Breast epithelium (tissue), 4 donors: ENCODE data around the gene PINLYP. TPM values are rescaled to one million over a fixed set of nuclear protein-coding genes. Genes with fewer than 3 reads are reported as not detected.

Experiments used
- DNase-seq, 2 donors: peaks; one replicate each; pipeline ENCODE4 v3.0.0-alpha.2; 2019; ENCODE audit warnings: low spot score in 2 of 2
- H3K27ac ChIP-seq, 2 donors: fragments of 200-600 bp; sonication (generic) in 1 of 2; one replicate each; pipeline ENCODE4 v1.5.1; 2016 to 2019; ENCODE audit warnings: mild to moderate bottlenecking in 1 of 2
- H3K27me3 ChIP-seq, 2 donors: fragments of 200-600 bp; sonication (generic) in 1 of 2; one replicate each; pipeline versions ENCODE4 v1.5.1 to v1.6.0; 2017 to 2019; ENCODE audit warnings: control low read depth in 1 of 2, mild to moderate bottlenecking in 1 of 2
- H3K36me3 ChIP-seq: fragments of 200-600 bp; one replicate; pipeline ENCODE4 v1.5.1; 2019
- H3K4me1 ChIP-seq, 2 donors: fragments of 200-600 bp; sonication (generic); one replicate each; pipeline ENCODE4 v1.5.1; 2016 to 2019; ENCODE audit warnings: control low read depth in 1 of 2
- H3K4me3 ChIP-seq, 3 donors: fragments of 200-600 bp; sonication (generic); 1 replicate in 2 of 3; 2 replicates in 1 of 3; pipeline ENCODE4 v1.5.1; 2016 to 2019; ENCODE audit warnings: mild to moderate bottlenecking in 3 of 3, moderate library complexity in 2 of 3
- H3K9me3 ChIP-seq, 2 donors: fragments of 200-600 bp; sonication (generic) in 1 of 2; one replicate each; pipeline ENCODE4 v1.5.1; 2016 to 2019; ENCODE audit warnings: control low read depth in 1 of 2
- POLR2A ChIP-seq: fragments of 450-650 bp; IDR thresholded peaks from one replicate; pipeline ENCODE4 v1.6.1; 2016; ENCODE audit warnings: antibody characterized with exemption, mild to moderate bottlenecking, moderate library complexity
- POLR2AphosphoS5 ChIP-seq, 3 donors: sonication (generic); formaldehyde crosslinking; IDR thresholded peaks; one replicate each; pipeline ENCODE4 v1.6.1; 2017; ENCODE audit warnings: antibody characterized with exemption in 3 of 3
- intact Hi-C: fragments of 100-400 bp; cut with DNase I; formaldehyde crosslinking; loops from one replicate; pipeline ENCODE4 v1.15.1; 2023; ENCODE audit warnings: low total_unique reads
- total RNA-seq, 3 donors: library from RNA; depleted of rRNA; stranded (reverse); fragments of >200 nt; gene quantifications; one replicate each; pipeline ENCODE4 v1.1.0, GENCODE V29; 2016
- TF ChIP-seq, protein P1 (sequence below), 3 donors: fragments of 450-650 bp; IDR thresholded peaks; one replicate each; pipeline ENCODE4 v1.5.1; 2016 to 2017; ENCODE audit warnings: antibody characterized with exemption in 3 of 3, mild to moderate bottlenecking in 3 of 3, moderate library complexity in 3 of 3

PINLYP gene
- total RNA-seq, 3 donors from 2014 or later, result 4.5 to 12.5 (median 6.9) TPM

- no peaks in the 10 kb centered on the region for H3K4me1 ChIP-seq
- no peaks in the 10 kb centered on the region for H3K27me3 ChIP-seq
These were observed 50.4 kb downstream of the PINLYP start for GRCh38 chr19:43625918-43626579.

DNA sequence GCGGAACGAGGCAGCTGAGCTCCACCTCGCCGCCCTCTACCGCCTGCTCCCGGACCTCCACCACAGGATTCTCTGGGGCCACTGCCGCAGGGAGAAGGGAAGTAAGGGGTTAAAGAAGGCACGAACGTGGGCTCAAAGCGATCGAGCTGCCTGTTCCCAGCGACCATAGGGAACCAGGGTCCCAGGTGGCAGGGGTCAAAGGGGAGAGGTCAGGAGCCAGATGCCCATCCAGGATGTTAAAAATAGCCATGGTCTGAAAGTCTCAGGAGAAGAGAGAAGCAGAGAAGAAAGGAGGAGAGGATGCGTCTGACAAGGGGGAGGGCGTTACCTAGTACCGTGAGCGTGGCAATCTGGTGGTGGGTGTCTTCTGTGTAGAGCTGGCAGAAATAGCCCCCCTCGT is 51.2 kb downstream of the PINLYP start:
- no peak for DNase-seq
- H3K27me3 ChIP-seq, result no peaks in the 10 kb centered on the region
- no peaks in the 10 kb centered on the region for H3K36me3 ChIP-seq
- H3K4me3 ChIP-seq, result no peak overlapping the region
- no peaks in the 10 kb centered on the region for H3K4me1 ChIP-seq
- H3K27ac ChIP-seq, result no peak overlapping the region
- intact Hi-C loops, result no loop called here
- TF ChIP-seq POLR2A (no peak), POLR2AphosphoS5 (IDR thresholded peaks at IDR 0.05) (no peak)
- TF ChIP-seq, protein P1, sequence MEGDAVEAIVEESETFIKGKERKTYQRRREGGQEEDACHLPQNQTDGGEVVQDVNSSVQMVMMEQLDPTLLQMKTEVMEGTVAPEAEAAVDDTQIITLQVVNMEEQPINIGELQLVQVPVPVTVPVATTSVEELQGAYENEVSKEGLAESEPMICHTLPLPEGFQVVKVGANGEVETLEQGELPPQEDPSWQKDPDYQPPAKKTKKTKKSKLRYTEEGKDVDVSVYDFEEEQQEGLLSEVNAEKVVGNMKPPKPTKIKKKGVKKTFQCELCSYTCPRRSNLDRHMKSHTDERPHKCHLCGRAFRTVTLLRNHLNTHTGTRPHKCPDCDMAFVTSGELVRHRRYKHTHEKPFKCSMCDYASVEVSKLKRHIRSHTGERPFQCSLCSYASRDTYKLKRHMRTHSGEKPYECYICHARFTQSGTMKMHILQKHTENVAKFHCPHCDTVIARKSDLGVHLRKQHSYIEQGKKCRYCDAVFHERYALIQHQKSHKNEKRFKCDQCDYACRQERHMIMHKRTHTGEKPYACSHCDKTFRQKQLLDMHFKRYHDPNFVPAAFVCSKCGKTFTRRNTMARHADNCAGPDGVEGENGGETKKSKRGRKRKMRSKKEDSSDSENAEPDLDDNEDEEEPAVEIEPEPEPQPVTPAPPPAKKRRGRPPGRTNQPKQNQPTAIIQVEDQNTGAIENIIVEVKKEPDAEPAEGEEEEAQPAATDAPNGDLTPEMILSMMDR (IDR thresholded peaks at IDR 0.05), result no peak
- H3K9me3 ChIP-seq, result no peaks in the 10 kb centered on the region

More at GRCh38 chr19:43625918-43626579, 50.4 kb downstream of the PINLYP start:
- Histone ChIP-seq H3K27ac (no peak overlapping the region), H3K9me3 (no peaks in the 10 kb centered on the region), H3K36me3 (no peaks in the 10 kb centered on the region), H3K4me3 (no peak overlapping the region)
- intact Hi-C loops, result no loop called here
- TF ChIP-seq POLR2A, result no peak
- TF ChIP-seq, protein P1 (IDR thresholded peaks at IDR 0.05), result no peak
- TF ChIP-seq POLR2AphosphoS5 (IDR thresholded peaks at IDR 0.05), result no peak
- DNase-seq, result no peak

GRCh38 chr19:43628646-43629326 is 53.2 kb downstream of the PINLYP start:
- Histone ChIP-seq H3K4me3 (no peak overlapping the region), H3K36me3 (no peaks in the 10 kb centered on the region), H3K4me1 (no peaks in the 10 kb centered on the region), H3K9me3 (no peaks in the 10 kb centered on the region), H3K27me3 (no peaks in the 10 kb centered on the region), H3K27ac (no peak overlapping the region)
- TF ChIP-seq POLR2A (no peak), POLR2AphosphoS5 (IDR thresholded peaks at IDR 0.05) (no peak)
- TF ChIP-seq, protein P1 (IDR thresholded peaks at IDR 0.05), result no peak
- intact Hi-C loops, result no loop called here
- DNase-seq, result no peak

GRCh38 chr19:43631491-43631890 is 55.9 kb downstream of the PINLYP start:
- H3K27ac ChIP-seq, result no peak overlapping the region
- intact Hi-C loops, result no loop called here
- no peak for DNase-seq
- H3K4me3 ChIP-seq, result no peak overlapping the region
- no peaks in the 10 kb centered on the region for H3K4me1 ChIP-seq
- TF ChIP-seq POLR2A (no peak), POLR2AphosphoS5 (IDR thresholded peaks at IDR 0.05) (no peak)
- TF ChIP-seq, protein P1 (IDR thresholded peaks at IDR 0.05), result no peak
- H3K27me3 ChIP-seq, result no peaks in the 10 kb centered on the region
- no peaks in the 10 kb centered on the region for H3K36me3 ChIP-seq
- no peaks in the 10 kb centered on the region for H3K9me3 ChIP-seq

Other genes starting within 250 kb of the PINLYP start
- under 1 TPM; 0.29 to 0.33 (median 0.32) TPM for gene CD177, start 222.1 kb upstream of the PINLYP start, total RNA-seq
- not detected for gene TEX101, start 160.9 kb upstream of the PINLYP start, total RNA-seq
- 10 to 100 TPM in 1 of 3 donors, 1 to 10 TPM in 1, not detected in 1; 5.2 to 17.6 TPM for gene LYPD3, start 110.2 kb upstream of the PINLYP start, total RNA-seq
- gene PHLDB3, start 71.1 kb upstream of the PINLYP start, total RNA-seq, result 10 to 100 TPM in 2 of 3 donors, 1 to 10 TPM in 1; 7.5 to 19.5 (median 15.1) TPM
- gene ETHE1, start 48.6 kb upstream of the PINLYP start, total RNA-seq, result 10 to 100 TPM; 41.6 to 70.1 (median 59.4) TPM
- gene ZNF575, start 42.6 kb upstream of the PINLYP start, total RNA-seq, result under 1 TPM; 0.59 to 0.98 (median 0.64) TPM
- gene XRCC1, start 274 bp upstream of the PINLYP start, total RNA-seq, result 10 to 100 TPM; 21.0 to 30.6 (median 29.0) TPM
- gene IRGQ, start 20.3 kb downstream of the PINLYP start, total RNA-seq, result 10 to 100 TPM; 14.9 to 17.4 (median 16.1) TPM
- 10 to 100 TPM; 14.2 to 18.0 (median 14.8) TPM for gene ZNF576, start 20.8 kb downstream of the PINLYP start, total RNA-seq
- gene SRRM5, start 36.3 kb downstream of the PINLYP start, total RNA-seq, result 1 to 10 TPM in 1 of 3 donors, under 1 TPM in 2; 0.32 to 1.6 (median 0.33) TPM
- gene ZNF428, start 43.8 kb downstream of the PINLYP start, total RNA-seq, result 10 to 100 TPM; 24.7 to 31.1 (median 28.2) TPM
- 10 to 100 TPM in 2 of 3 donors, 1 to 10 TPM in 1; 2.1 to 20.8 (median 18.0) TPM for gene CADM4, start 64.0 kb downstream of the PINLYP start, total RNA-seq
- gene PLAUR, start 94.4 kb downstream of the PINLYP start, total RNA-seq, result 10 to 100 TPM; 13.3 to 61.0 (median 21.3) TPM
- gene IRGC, start 140.3 kb downstream of the PINLYP start, total RNA-seq, result not detected
- 10 to 100 TPM; 10.6 to 29.9 (median 20.6) TPM for gene SMG9, start 179.2 kb downstream of the PINLYP start, total RNA-seq
- 10 to 100 TPM in 2 of 3 donors, 1 to 10 TPM in 1; 1.9 to 61.9 (median 28.2) TPM for gene KCNN4, start 205.2 kb downstream of the PINLYP start, total RNA-seq
- 1 to 10 TPM in 2 of 3 donors, under 1 TPM in 1; 0.48 to 7.2 (median 6.2) TPM for gene LYPD5, start 226.6 kb downstream of the PINLYP start, total RNA-seq